Activated CD4-positive, alpha-beta T cell treated with anti-CD3 and anti-CD28 coated beads, Interleukin-2, amount 10 ng/mL, durations not matched to agents 7 days and 5 days (primary cell): ENCODE data around the gene STIMATE. TPM values are rescaled to one million over a fixed set of nuclear protein-coding genes. Genes with fewer than 3 reads are reported as not detected.

ENCODE experiments used
- CTCF ChIA-PET: fragments of 350-600 bp; sonication (Branson Sonifier 250); formaldehyde crosslinking; loops from one replicate; lab custom pipeline; 2021; ENCODE audit warnings: antibody characterized with exemption; lab: Charles Lee
- POLR2A ChIA-PET: fragments of 350-600 bp; sonication (Branson Sonifier 250); formaldehyde crosslinking; loops from one replicate; lab custom pipeline; 2021; ENCODE audit warnings: antibody characterized with exemption; lab: Charles Lee
- DNase-seq: peaks from one replicate; pipeline ENCODE4 v3.0.0-alpha.2; 2020
- H3K27ac Mint-ChIP-seq: one replicate; pipeline ENCODE4 v1.8.0; 2021; ENCODE audit warnings: mild to moderate bottlenecking, moderate library complexity, mixed read lengths
- H3K27me3 Mint-ChIP-seq: one replicate; pipeline ENCODE4 v1.8.0; 2021; ENCODE audit warnings: mixed read lengths
- H3K36me3 Mint-ChIP-seq: one replicate; pipeline ENCODE4 v1.8.0; 2021; ENCODE audit warnings: low read depth, mixed read lengths
- H3K4me1 Mint-ChIP-seq: one replicate; pipeline ENCODE4 v1.8.0; 2021; ENCODE audit warnings: mixed read lengths
- H3K4me3 Mint-ChIP-seq: one replicate; pipeline ENCODE4 v1.8.0; 2021; ENCODE audit warnings: mild to moderate bottlenecking, moderate library complexity, mixed read lengths
- H3K9me3 Mint-ChIP-seq: one replicate; pipeline ENCODE4 v1.8.0; 2021; ENCODE audit warnings: mixed read lengths
- total RNA-seq, 2 experiments: library from RNA; stranded (reverse); gene quantifications; one replicate each; pipeline ENCODE4 v1.2.3, GENCODE V29; 2021

Gene STIMATE
- total RNA-seq, result 10 to 100 TPM; 30.1 to 35.0 TPM

GRCh38 chr3:52897130-52898122 lies at the start of gene STIMATE:
STIMATE (minus strand) TSS chr3:52897548; CDS start chr3:52897450, 98 bp downstream.
- H3K4me1 Mint-ChIP-seq, result peaks cover 49% of the 10 kb centered on the region
- H3K36me3 Mint-ChIP-seq, result peaks cover 19% of the 10 kb centered on the region
- CTCF ChIA-PET, result interaction anchor here (0.9 to 1.4 kb wide), 5 partner anchors 15 to 147 kb away, joined by 3 to 4 read pairs (median 3); no protein-coding TSS in a partner anchor
- POLR2A ChIA-PET, result interaction anchor here (0.6 kb wide), 1 partner anchor 84 kb away, joined by 6 read pairs; no protein-coding TSS in a partner anchor
- no peaks in the 10 kb centered on the region for H3K9me3 Mint-ChIP-seq
- H3K27ac Mint-ChIP-seq, result peak within 1 kb of the TSS; percentile 82
- DNase-seq, result peak; percentile 89
- no peaks in the 10 kb centered on the region for H3K27me3 Mint-ChIP-seq
- peak within 1 kb of the TSS; percentile 87 for H3K4me3 Mint-ChIP-seq

GRCh38 chr3:52939600-52939999 lies 42.3 kb upstream of the STIMATE start:
- Mint-ChIP-seq H3K27ac (no peak overlapping the region), H3K4me3 (no peak overlapping the region), H3K4me1 (peaks cover 8% of the 10 kb centered on the region), H3K36me3 (peaks cover 8% of the 10 kb centered on the region), H3K27me3 (no peaks in the 10 kb centered on the region), H3K9me3 (no peaks in the 10 kb centered on the region)
- DNase-seq, result no peak
- CTCF ChIA-PET, result interaction anchor here (1.6 kb wide), 1 partner anchor 10 kb away, joined by 3 read pairs; no protein-coding TSS in a partner anchor
- POLR2A ChIA-PET, result no interaction called here

- no peak overlapping the region for H3K4me3 Mint-ChIP-seq
- peak; percentile 67 for DNase-seq
- ChIA-PET POLR2A (interaction anchor here (1.1 kb wide), 1 partner anchor 773 kb away, joined by 11 read pairs; no protein-coding TSS in a partner anchor), CTCF (interaction anchor here (0.6 to 1.1 kb wide), 5 partner anchors 11 to 96 kb away, joined by 3 to 9 read pairs (median 3); no protein-coding TSS in a partner anchor)
- H3K27ac Mint-ChIP-seq, result no peak overlapping the region
- peaks cover 17% of the 10 kb centered on the region for H3K36me3 Mint-ChIP-seq
- peaks cover 12% of the 10 kb centered on the region for H3K4me1 Mint-ChIP-seq
- H3K9me3 Mint-ChIP-seq, result no peaks in the 10 kb centered on the region
- no peaks in the 10 kb centered on the region for H3K27me3 Mint-ChIP-seq
Measured at GRCh38 chr3:52934630-52935530, 37.5 kb upstream of the STIMATE start.

- Mint-ChIP-seq H3K36me3 (peaks cover 34% of the 10 kb centered on the region), H3K27me3 (no peaks in the 10 kb centered on the region), H3K9me3 (no peaks in the 10 kb centered on the region), H3K4me1 (peaks cover 14% of the 10 kb centered on the region), H3K27ac (no peak overlapping the region), H3K4me3 (no peak overlapping the region)
- no peak for DNase-seq
- CTCF ChIA-PET, result interaction anchor here (0.9 to 2.5 kb wide), 4 partner anchors 10 to 212 kb away, joined by 3 to 11 read pairs (median 3); no protein-coding TSS in a partner anchor
- POLR2A ChIA-PET, result no interaction called here
Measured at GRCh38 chr3:52931889-52932288, 34.5 kb upstream of the STIMATE start.

GRCh38 chr3:52931328-52931727 lies 34.0 kb upstream of the STIMATE start:
- ChIA-PET POLR2A (no interaction called here), CTCF (interaction anchor here (0.6 to 2.5 kb wide), 6 partner anchors 9 to 289 kb away, joined by 3 to 11 read pairs (median 3); no protein-coding TSS in a partner anchor)
- Mint-ChIP-seq H3K4me1 (peaks cover 18% of the 10 kb centered on the region), H3K36me3 (peaks cover 37% of the 10 kb centered on the region), H3K4me3 (no peak overlapping the region), H3K27me3 (no peaks in the 10 kb centered on the region), H3K9me3 (no peaks in the 10 kb centered on the region), H3K27ac (no peak overlapping the region)
- no peak for DNase-seq

GRCh38 chr3:52930748-52931147 lies 33.4 kb upstream of the STIMATE start:
- Mint-ChIP-seq H3K27ac (no peak overlapping the region), H3K36me3 (peaks cover 37% of the 10 kb centered on the region), H3K4me3 (no peak overlapping the region), H3K27me3 (no peaks in the 10 kb centered on the region), H3K9me3 (no peaks in the 10 kb centered on the region), H3K4me1 (peaks cover 24% of the 10 kb centered on the region)
- CTCF ChIA-PET, result interaction anchor here (0.6 to 1.6 kb wide), 3 partner anchors 18 to 288 kb away, joined by 3 read pairs; no protein-coding TSS in a partner anchor
- POLR2A ChIA-PET, result no interaction called here
- DNase-seq, result no peak

- CTCF ChIA-PET, result no interaction called here
- H3K27ac Mint-ChIP-seq, result no peak overlapping the region
Measured at GRCh38 chr3:52926554-52926953, 29.2 kb upstream of the STIMATE start.

GRCh38 chr3:52925405-52926313 lies 28.3 kb upstream of the STIMATE start:
- peak overlapping the region; percentile 71 for H3K27ac Mint-ChIP-seq
- DNase-seq, result no peak
- H3K9me3 Mint-ChIP-seq, result no peaks in the 10 kb centered on the region
- H3K36me3 Mint-ChIP-seq, result peaks cover 53% of the 10 kb centered on the region
- peaks cover 49% of the 10 kb centered on the region for H3K4me1 Mint-ChIP-seq
- ChIA-PET CTCF (no interaction called here), POLR2A (no interaction called here)
- H3K27me3 Mint-ChIP-seq, result no peaks in the 10 kb centered on the region
- H3K4me3 Mint-ChIP-seq, result no peak overlapping the region

More at GRCh38 chr3:52926554-52926953, 29.2 kb upstream of the STIMATE start:
- peaks cover 53% of the 10 kb centered on the region for H3K36me3 Mint-ChIP-seq
- DNase-seq, result no peak
- peaks cover 48% of the 10 kb centered on the region for H3K4me1 Mint-ChIP-seq
- H3K27me3 Mint-ChIP-seq, result no peaks in the 10 kb centered on the region
- POLR2A ChIA-PET, result no interaction called here
- no peak overlapping the region for H3K4me3 Mint-ChIP-seq
- no peaks in the 10 kb centered on the region for H3K9me3 Mint-ChIP-seq

GRCh38 chr3:52923963-52924362 lies 26.6 kb upstream of the STIMATE start:
- Mint-ChIP-seq H3K27ac (no peak overlapping the region), H3K36me3 (peaks cover 58% of the 10 kb centered on the region)
- CTCF ChIA-PET, result no interaction called here

GRCh38 chr3:52920841-52921240 lies 23.5 kb upstream of the STIMATE start:
- H3K4me1 Mint-ChIP-seq, result peaks cover 39% of the 10 kb centered on the region
- POLR2A ChIA-PET, result interaction anchor here (0.5 kb wide), 1 partner anchor 17 kb away, joined by 3 read pairs; no protein-coding TSS in a partner anchor
- no peak overlapping the region for H3K27ac Mint-ChIP-seq
- H3K9me3 Mint-ChIP-seq, result no peaks in the 10 kb centered on the region
- no peaks in the 10 kb centered on the region for H3K27me3 Mint-ChIP-seq
- no peak for DNase-seq
- CTCF ChIA-PET, result interaction anchor here (0.8 to 1.2 kb wide), 2 partner anchors 9 to 12 kb away, joined by 3 to 4 read pairs; no protein-coding TSS in a partner anchor
- H3K4me3 Mint-ChIP-seq, result no peak overlapping the region
- peaks cover 58% of the 10 kb centered on the region for H3K36me3 Mint-ChIP-seq

More at GRCh38 chr3:52923963-52924362, 26.6 kb upstream of the STIMATE start:
- no peaks in the 10 kb centered on the region for H3K9me3 Mint-ChIP-seq
- H3K4me1 Mint-ChIP-seq, result peaks cover 50% of the 10 kb centered on the region
- H3K27me3 Mint-ChIP-seq, result no peaks in the 10 kb centered on the region
- H3K4me3 Mint-ChIP-seq, result no peak overlapping the region
- POLR2A ChIA-PET, result no interaction called here
- DNase-seq, result no peak

GRCh38 chr3:52917044-52917443 lies 19.7 kb upstream of the STIMATE start:
- POLR2A ChIA-PET, result no interaction called here
- no peak for DNase-seq
- Mint-ChIP-seq H3K4me3 (no peak overlapping the region), H3K27ac (no peak overlapping the region), H3K27me3 (no peaks in the 10 kb centered on the region), H3K9me3 (no peaks in the 10 kb centered on the region), H3K4me1 (peaks cover 10% of the 10 kb centered on the region), H3K36me3 (peaks cover 54% of the 10 kb centered on the region)
- CTCF ChIA-PET, result no interaction called here
